ENCODE data around the gene LCK.

LCK gene

DNA sequence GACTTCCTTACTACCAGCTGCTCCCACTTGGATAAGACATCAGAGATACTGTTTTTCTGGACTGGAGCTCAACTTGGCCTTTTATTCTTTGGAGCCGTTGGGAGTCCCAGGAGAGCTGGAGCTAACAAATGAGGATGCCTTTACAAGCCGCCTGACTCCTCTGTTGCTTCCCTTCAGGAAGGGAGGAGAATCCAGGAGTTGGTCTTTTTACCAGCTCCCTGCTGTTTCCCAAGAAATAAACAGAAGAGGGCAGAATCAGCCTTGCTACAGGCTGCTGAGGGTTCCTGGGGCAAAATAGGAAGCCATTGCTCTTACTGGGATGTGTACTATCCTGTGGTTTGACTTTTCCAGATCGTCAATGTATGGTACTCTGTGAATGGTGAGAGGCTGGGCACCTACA, 27.4 kb upstream of the LCK start:
- H3K36me3 ChIP-seq (ENCODE audit: control insufficient read depth in 1 of 2, insufficient read depth in 2 of 2, low read depth in 1 of 2, low read length in 2 of 2), result peaks cover 40 to 60% of the 10 kb centered on the region in 2 experiments
- no peak overlapping the region for H2AFZ ChIP-seq (ENCODE audit: low read depth, low read length)
- peaks cover 39% of the 10 kb centered on the region for H3K79me1 ChIP-seq (replicated peaks; ENCODE audit: low read length, poor library complexity, severe bottlenecking)
- H3K4me3 ChIP-seq (ENCODE audit: insufficient read depth in 1 of 2, low read depth in 1 of 2, low read length in 2 of 2), result peak overlapping the region in 1 of 2 experiments; percentile 92
- H4K8ac ChIP-seq (ENCODE audit: low read length), result no peak overlapping the region
- peaks cover 19% of the 10 kb centered on the region for H3K4me1 ChIP-seq (ENCODE audit: control insufficient read depth, insufficient read depth, low read depth, low read length)
- H4K91ac ChIP-seq (ENCODE audit: low read length), result no peak overlapping the region
- H2BK5ac ChIP-seq (ENCODE audit: low read depth, low read length, poor library complexity, severe bottlenecking), result no peak overlapping the region
- no peak overlapping the region for H3K27ac ChIP-seq (ENCODE audit: low read length, poor library complexity, severe bottlenecking)
- H3K4me2 ChIP-seq (ENCODE audit: low read length, poor library complexity, severe bottlenecking), result no peak overlapping the region
- H2AK5ac ChIP-seq (ENCODE audit: low read length, severe bottlenecking), result no peak overlapping the region
- peak; percentile 35 for DNase-seq
- H2BK120ac ChIP-seq (ENCODE audit: low read depth, low read length), result no peak overlapping the region
- H3K23ac ChIP-seq (ENCODE audit: low read length in 2 of 2), result no peak overlapping the region
- no peak overlapping the region for H2BK15ac ChIP-seq (ENCODE audit: low read depth, poor library complexity, severe bottlenecking)
- no peak overlapping the region for H2BK12ac ChIP-seq (ENCODE audit: low read length in 2 of 2)
- H3K4ac ChIP-seq (ENCODE audit: low read depth in 1 of 2, low read length in 2 of 2), result no peak overlapping the region
- H3K27me3 ChIP-seq (ENCODE audit: control insufficient read depth in 1 of 2, insufficient read depth in 1 of 2, low read length in 2 of 2), result no peaks in the 10 kb centered on the region
- H3K9me3 ChIP-seq (ENCODE audit: control insufficient read depth, low read length), result no peaks in the 10 kb centered on the region
- H3K9ac ChIP-seq (ENCODE audit: low read length), result peak overlapping the region; percentile 100
- H3K18ac ChIP-seq (ENCODE audit: low read depth in 1 of 2, low read length in 2 of 2), result no peak overlapping the region
- no peak overlapping the region for H3K14ac ChIP-seq (ENCODE audit: low read length in 2 of 2)
- WGBS, result 89% methylated on average over 3 of the region's 3 CpGs

GRCh38 chr1:32224285-32224684, 26.8 kb upstream of the LCK start:
- H3K23ac ChIP-seq (ENCODE audit: low read length in 2 of 2), result no peak overlapping the region
- 96% methylated on average over 3 of the region's 4 CpGs for WGBS

DNA sequence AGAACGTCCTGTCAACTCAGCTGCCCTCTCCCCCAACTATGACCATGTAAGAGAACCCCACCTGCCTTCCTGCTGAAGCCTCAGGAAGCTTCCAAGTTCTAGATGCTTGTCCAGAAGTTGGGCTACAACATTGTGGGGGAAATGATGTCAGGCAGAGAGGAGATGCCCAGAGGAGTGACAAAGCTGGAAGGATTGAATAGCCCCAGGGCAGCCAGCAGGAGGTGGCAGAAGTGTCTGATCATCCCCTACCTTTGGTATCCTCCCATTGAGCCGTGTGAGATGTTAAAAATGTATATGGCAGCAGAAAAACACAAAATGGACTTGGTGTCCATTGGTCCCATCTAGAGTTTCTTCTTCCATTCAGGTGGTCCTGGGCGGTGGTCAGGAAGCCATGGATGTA, 22.3 kb upstream of the LCK start:
- Histone ChIP-seq H3K14ac (ENCODE audit: low read length in 2 of 2) (no peak overlapping the region), H3K36me3 (ENCODE audit: control insufficient read depth in 1 of 2, insufficient read depth in 2 of 2, low read depth in 1 of 2, low read length in 2 of 2) (peaks cover 65 to 84% of the 10 kb centered on the region in 2 experiments), H3K4me2 (ENCODE audit: low read length, poor library complexity, severe bottlenecking) (no peak overlapping the region), H2AK5ac (ENCODE audit: low read length, severe bottlenecking) (no peak overlapping the region), H4K91ac (ENCODE audit: low read length) (no peak overlapping the region), H3K4me1 (ENCODE audit: control insufficient read depth, insufficient read depth, low read depth, low read length) (peaks cover 3% of the 10 kb centered on the region), H3K4ac (ENCODE audit: low read depth in 1 of 2, low read length in 2 of 2) (no peak overlapping the region), H3K23ac (ENCODE audit: low read length in 2 of 2) (no peak overlapping the region), H3K4me3 (ENCODE audit: insufficient read depth in 1 of 2, low read depth in 1 of 2, low read length in 2 of 2) (no peak overlapping the region), H3K27me3 (ENCODE audit: control insufficient read depth in 1 of 2, insufficient read depth in 1 of 2, low read length in 2 of 2) (no peaks in the 10 kb centered on the region), H2BK120ac (ENCODE audit: low read depth, low read length) (no peak overlapping the region), H2AFZ (ENCODE audit: low read depth, low read length) (no peak overlapping the region), H3K27ac (ENCODE audit: low read length, poor library complexity, severe bottlenecking) (no peak overlapping the region), H4K8ac (ENCODE audit: low read length) (no peak overlapping the region), H2BK15ac (ENCODE audit: low read depth, poor library complexity, severe bottlenecking) (no peak overlapping the region), H3K79me1 (replicated peaks; ENCODE audit: low read length, poor library complexity, severe bottlenecking) (peaks cover 29% of the 10 kb centered on the region), H3K9ac (ENCODE audit: low read length) (no peak overlapping the region), H2BK5ac (ENCODE audit: low read depth, low read length, poor library complexity, severe bottlenecking) (no peak overlapping the region), H3K18ac (ENCODE audit: low read depth in 1 of 2, low read length in 2 of 2) (no peak overlapping the region), H2BK12ac (ENCODE audit: low read length in 2 of 2) (no peak overlapping the region), H3K9me3 (ENCODE audit: control insufficient read depth, low read length) (no peaks in the 10 kb centered on the region)
- DNase-seq, result no peak
- WGBS, result 100% methylated on average over 3 of the region's 3 CpGs

More at GRCh38 chr1:32224285-32224684, 26.8 kb upstream of the LCK start:
- peaks cover 19% of the 10 kb centered on the region for H3K4me1 ChIP-seq (ENCODE audit: control insufficient read depth, insufficient read depth, low read depth, low read length)
- peak overlapping the region; percentile 100 for H3K9ac ChIP-seq (ENCODE audit: low read length)
- no peak for DNase-seq
- H2BK12ac ChIP-seq (ENCODE audit: low read length in 2 of 2), result no peak overlapping the region
- no peak overlapping the region for H2AK5ac ChIP-seq (ENCODE audit: low read length, severe bottlenecking)
- no peak overlapping the region for H2BK5ac ChIP-seq (ENCODE audit: low read depth, low read length, poor library complexity, severe bottlenecking)
- no peak overlapping the region for H2AFZ ChIP-seq (ENCODE audit: low read depth, low read length)
- no peak overlapping the region for H3K27ac ChIP-seq (ENCODE audit: low read length, poor library complexity, severe bottlenecking)
- peak overlapping the region in 1 of 2 experiments; percentile 92 for H3K4me3 ChIP-seq (ENCODE audit: insufficient read depth in 1 of 2, low read depth in 1 of 2, low read length in 2 of 2)
- H3K14ac ChIP-seq (ENCODE audit: low read length in 2 of 2), result no peak overlapping the region
- H3K4ac ChIP-seq (ENCODE audit: low read depth in 1 of 2, low read length in 2 of 2), result no peak overlapping the region
- no peak overlapping the region for H4K8ac ChIP-seq (ENCODE audit: low read length)
- H3K4me2 ChIP-seq (ENCODE audit: low read length, poor library complexity, severe bottlenecking), result no peak overlapping the region
- H3K79me1 ChIP-seq (replicated peaks; ENCODE audit: low read length, poor library complexity, severe bottlenecking), result peaks cover 37% of the 10 kb centered on the region
- no peak overlapping the region for H2BK15ac ChIP-seq (ENCODE audit: low read depth, poor library complexity, severe bottlenecking)
- H3K36me3 ChIP-seq (ENCODE audit: control insufficient read depth in 1 of 2, insufficient read depth in 2 of 2, low read depth in 1 of 2, low read length in 2 of 2), result peaks cover 45 to 65% of the 10 kb centered on the region in 2 experiments
- H3K27me3 ChIP-seq (ENCODE audit: control insufficient read depth in 1 of 2, insufficient read depth in 1 of 2, low read length in 2 of 2), result no peaks in the 10 kb centered on the region
- H3K9me3 ChIP-seq (ENCODE audit: control insufficient read depth, low read length), result no peaks in the 10 kb centered on the region
- H4K91ac ChIP-seq (ENCODE audit: low read length), result no peak overlapping the region
- H2BK120ac ChIP-seq (ENCODE audit: low read depth, low read length), result no peak overlapping the region
- no peak overlapping the region for H3K18ac ChIP-seq (ENCODE audit: low read depth in 1 of 2, low read length in 2 of 2)

DNA sequence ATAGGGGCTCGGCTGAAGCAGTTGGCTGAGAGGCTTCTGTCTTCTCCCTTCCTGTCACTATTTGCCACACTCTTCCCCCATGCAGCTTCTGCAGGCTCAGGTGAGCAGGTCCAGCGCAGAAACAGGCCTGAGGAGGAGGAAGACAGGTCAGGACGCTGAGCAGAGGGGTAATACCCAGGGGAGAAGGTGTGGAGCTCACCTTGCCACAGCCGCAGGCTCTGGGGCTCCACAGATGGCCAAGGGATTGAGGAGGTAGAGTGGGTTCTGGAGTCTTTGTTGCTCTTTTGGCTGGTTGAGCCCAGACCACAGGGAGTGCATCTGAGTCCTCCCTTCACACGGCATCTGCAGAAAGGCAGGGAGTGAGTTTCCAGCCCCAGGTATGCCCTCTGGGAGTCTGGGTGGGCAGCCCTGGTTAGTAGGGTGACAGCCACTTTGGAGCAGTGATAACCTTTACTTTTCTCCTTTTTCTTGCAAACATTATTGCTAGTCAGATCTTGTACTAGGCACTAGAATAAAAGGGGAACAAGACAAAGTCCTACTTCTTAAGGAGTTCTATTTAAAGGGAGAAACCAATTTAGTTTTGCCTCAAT, 19.1 kb upstream of the LCK start:
- Histone ChIP-seq H3K4me1 (ENCODE audit: control insufficient read depth, insufficient read depth, low read depth, low read length) (peaks cover 2% of the 10 kb centered on the region), H3K23ac (ENCODE audit: low read length in 2 of 2) (no peak overlapping the region), H3K36me3 (ENCODE audit: control insufficient read depth in 1 of 2, insufficient read depth in 2 of 2, low read depth in 1 of 2, low read length in 2 of 2) (peaks cover 55 to 77% of the 10 kb centered on the region in 2 experiments), H2BK12ac (ENCODE audit: low read length in 2 of 2) (no peak overlapping the region), H3K9me3 (ENCODE audit: control insufficient read depth, low read length) (no peaks in the 10 kb centered on the region), H2AK5ac (ENCODE audit: low read length, severe bottlenecking) (no peak overlapping the region), H3K4me3 (ENCODE audit: insufficient read depth in 1 of 2, low read depth in 1 of 2, low read length in 2 of 2) (no peak overlapping the region), H3K4me2 (ENCODE audit: low read length, poor library complexity, severe bottlenecking) (no peak overlapping the region), H2AFZ (ENCODE audit: low read depth, low read length) (no peak overlapping the region), H3K27ac (ENCODE audit: low read length, poor library complexity, severe bottlenecking) (no peak overlapping the region), H2BK5ac (ENCODE audit: low read depth, low read length, poor library complexity, severe bottlenecking) (no peak overlapping the region), H4K8ac (ENCODE audit: low read length) (no peak overlapping the region), H3K79me1 (replicated peaks; ENCODE audit: low read length, poor library complexity, severe bottlenecking) (peaks cover 16% of the 10 kb centered on the region), H4K91ac (ENCODE audit: low read length) (no peak overlapping the region), H3K4ac (ENCODE audit: low read depth in 1 of 2, low read length in 2 of 2) (no peak overlapping the region), H2BK120ac (ENCODE audit: low read depth, low read length) (no peak overlapping the region), H2BK15ac (ENCODE audit: low read depth, poor library complexity, severe bottlenecking) (no peak overlapping the region), H3K18ac (ENCODE audit: low read depth in 1 of 2, low read length in 2 of 2) (no peak overlapping the region), H3K27me3 (ENCODE audit: control insufficient read depth in 1 of 2, insufficient read depth in 1 of 2, low read length in 2 of 2) (no peaks in the 10 kb centered on the region), H3K9ac (ENCODE audit: low read length) (no peak overlapping the region), H3K14ac (ENCODE audit: low read length in 2 of 2) (no peak overlapping the region)
- no peak for DNase-seq
- WGBS, result 83% methylated on average over 5 of the region's 5 CpGs

Measured in mesenchymal stem cell (in vitro differentiated cells and primary cell).